ENCODE data around the gene IFRD1.

DNA sequence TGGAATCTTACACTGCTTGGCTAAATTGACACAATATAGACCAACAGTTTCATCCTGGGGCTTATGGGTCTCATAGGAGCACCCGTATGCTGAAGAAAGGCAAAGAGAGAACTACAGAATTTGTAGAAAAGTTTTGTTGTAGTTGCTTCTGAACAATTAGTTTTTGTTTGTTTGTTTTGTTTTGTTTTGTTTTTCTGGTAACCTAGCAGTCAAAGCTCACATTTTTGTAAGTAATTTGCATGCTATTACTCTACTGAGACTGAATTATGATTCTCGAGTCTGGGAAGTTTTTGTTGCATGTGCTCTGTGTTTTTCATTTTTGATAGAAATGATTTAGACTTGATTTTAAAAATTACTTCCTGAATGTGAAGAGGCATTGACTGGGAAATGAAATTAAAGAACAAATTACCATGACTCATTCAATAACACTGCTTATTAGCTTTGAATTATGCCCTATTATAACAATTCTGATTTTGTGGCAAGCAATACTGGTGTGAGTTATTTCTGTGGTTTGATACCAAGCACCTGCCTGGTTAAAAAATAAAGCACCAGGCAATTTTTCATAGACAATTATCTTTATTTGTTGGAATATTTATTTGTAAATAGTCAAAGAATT lies 31.0 kb downstream of the IFRD1 start:
- TF ChIP-seq, protein P1, sequence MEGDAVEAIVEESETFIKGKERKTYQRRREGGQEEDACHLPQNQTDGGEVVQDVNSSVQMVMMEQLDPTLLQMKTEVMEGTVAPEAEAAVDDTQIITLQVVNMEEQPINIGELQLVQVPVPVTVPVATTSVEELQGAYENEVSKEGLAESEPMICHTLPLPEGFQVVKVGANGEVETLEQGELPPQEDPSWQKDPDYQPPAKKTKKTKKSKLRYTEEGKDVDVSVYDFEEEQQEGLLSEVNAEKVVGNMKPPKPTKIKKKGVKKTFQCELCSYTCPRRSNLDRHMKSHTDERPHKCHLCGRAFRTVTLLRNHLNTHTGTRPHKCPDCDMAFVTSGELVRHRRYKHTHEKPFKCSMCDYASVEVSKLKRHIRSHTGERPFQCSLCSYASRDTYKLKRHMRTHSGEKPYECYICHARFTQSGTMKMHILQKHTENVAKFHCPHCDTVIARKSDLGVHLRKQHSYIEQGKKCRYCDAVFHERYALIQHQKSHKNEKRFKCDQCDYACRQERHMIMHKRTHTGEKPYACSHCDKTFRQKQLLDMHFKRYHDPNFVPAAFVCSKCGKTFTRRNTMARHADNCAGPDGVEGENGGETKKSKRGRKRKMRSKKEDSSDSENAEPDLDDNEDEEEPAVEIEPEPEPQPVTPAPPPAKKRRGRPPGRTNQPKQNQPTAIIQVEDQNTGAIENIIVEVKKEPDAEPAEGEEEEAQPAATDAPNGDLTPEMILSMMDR (conservative IDR thresholded peaks at IDR 0.05), result no peak
- TF ChIP-seq EZH2 (IDR thresholded peaks at IDR 0.05; ENCODE audit: low read depth), result no peak

All from PC-9 (cell line).